HG03103 (cell line): ENCODE results near the gene ANKS1B.
"Not testable (repeated sequence)": the region's sequence is repeated elsewhere in the genome, so short reads cannot be mapped to it uniquely, and the experiment has no call there.

Experiments used
- ATAC-seq: cut with Tn5 transposase; IDR thresholded peaks from one replicate; pipeline ENCODE4 v1.9.1; 2021; ENCODE audit warnings: low read depth; ENCODE audit not compliant: unreplicated experiment

ANKS1B gene

DNA sequence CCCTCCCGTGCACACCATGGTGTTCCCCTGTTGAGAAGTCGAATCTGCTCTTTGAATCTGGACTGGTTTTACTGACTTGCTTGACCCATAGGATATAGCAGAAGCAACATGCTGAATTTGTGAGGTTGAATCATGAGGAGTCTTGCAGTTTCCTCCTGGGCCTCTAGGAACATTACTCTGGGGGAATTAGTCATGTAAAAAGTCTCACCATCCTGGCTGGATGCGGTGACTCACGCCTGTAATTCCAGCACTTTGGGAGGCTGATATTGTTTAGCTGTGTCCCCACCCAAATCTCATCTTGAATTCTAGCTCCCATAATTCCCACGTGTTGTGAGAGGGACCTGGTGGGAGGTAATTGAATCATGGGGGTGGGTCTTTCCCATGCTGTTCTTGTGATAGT is 1228.9 kb downstream of the ANKS1B start:
- not testable (repeated sequence) for ATAC-seq

DNA sequence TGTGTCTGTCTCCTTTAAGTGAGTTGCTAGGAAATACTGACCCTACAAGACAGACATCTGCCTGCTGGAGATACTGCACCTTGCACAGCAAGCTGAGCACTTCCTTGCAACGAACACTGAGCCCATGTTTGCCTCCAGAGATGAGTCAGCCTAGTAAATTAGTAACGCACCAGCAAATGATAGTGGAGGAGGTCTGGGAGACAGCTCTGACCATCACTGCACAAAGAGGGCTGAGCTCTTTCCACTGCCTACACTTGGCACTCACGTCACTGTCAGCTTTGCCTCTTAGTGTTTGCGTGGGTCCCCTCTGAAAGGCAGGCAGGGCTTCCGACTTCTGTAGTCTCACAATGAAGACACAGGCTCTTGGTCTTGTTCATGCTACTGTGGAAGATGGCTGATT is 1230.6 kb downstream of the ANKS1B start:
- ATAC-seq, result peak; percentile 99

- ATAC-seq, result no peak
Observed at GRCh38 chr12:98752726-98753125, 1232.0 kb downstream of the ANKS1B start.

DNA sequence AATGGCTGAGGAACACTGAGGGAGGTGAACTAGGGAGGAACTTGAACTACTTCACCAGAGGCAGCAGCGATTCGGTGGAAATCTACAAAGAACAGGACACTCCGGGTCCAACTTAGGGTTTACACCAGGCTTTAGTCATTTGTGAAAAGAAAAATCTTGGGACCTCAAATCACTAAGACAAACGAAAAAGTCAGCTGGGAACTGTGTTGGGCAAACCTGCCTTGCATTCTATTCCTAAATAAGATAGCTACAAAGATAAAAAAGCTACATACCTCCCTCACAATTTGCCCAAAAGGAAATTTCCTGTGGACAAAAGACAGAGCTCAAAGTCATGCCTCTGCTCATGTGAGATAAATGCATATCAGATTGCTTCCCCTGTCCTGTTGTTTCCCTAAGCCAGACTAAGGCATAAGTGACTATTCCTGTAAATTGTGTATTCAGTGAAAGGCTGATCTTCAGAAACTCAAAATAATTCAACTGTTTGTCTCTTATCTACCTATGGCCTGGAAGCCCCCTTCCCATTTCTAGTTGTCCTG is 1233.1 kb downstream of the ANKS1B start:
- ATAC-seq, result no peak

GRCh38 chr12:98750511-98750910 is 1234.2 kb downstream of the ANKS1B start:
- no peak for ATAC-seq

DNA sequence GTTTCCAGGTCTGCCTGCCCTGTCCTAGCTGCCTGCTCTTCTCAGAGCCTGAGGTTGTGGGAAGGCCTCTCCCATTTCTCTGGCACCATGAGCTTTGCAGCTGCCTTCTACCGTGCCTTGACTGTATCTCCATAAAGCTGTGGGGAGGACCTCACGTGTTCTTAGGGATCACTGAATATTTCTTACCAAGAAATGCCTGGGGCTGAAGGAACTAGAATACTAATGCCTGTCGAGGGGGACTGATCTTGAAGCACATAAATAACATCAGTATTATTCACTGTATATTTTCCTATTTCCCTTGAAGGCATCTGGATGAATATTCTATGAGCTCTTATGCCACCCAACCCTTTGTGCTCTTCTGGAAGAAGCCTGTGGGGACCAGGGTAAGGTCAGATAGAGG is 1236.3 kb downstream of the ANKS1B start:
- no peak for ATAC-seq

DNA sequence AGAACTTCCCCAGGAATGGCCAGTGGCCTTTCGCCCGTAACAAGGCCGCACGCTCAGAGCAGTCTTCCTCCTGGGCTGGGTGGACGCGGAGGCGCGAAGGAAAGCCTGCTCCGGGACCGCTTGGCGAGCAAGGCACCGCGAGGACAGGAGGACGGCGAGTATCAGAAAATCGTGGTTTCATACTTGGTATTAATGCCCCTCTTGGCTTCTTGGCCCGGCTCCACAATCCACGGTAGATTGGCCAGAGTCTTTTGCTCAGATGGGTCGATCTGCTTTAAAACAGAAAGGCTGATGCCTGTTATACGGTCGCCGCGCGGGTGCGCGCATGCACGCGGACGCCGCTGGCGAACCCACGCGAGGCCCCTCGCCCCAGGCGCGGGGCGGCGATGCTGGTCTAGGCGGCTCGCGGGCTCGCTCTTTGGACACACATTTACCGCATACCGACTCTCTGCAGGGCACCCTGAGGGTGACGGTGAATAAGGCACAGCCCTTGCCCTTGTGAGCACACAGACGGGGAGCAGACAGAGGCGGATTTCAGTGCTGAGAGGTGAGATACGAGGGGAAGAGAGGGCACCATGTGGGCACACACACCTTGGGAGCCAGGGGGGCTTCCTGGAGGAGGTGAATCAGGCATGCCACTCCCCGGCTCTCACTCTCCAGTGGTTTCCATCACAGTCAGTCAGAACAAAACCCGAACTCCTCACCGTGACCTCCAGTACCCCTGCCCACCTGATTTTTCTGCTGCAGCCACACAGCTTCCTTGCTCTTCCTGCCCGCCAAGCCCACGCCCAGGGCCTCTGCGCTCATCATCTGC is 1239.0 kb downstream of the ANKS1B start:
- ATAC-seq, result no peak

GRCh38 chr12:98744680-98745079 is 1240.1 kb downstream of the ANKS1B start:
- ATAC-seq, result no peak

GRCh38 chr12:98743362-98743953 is 1241.3 kb downstream of the ANKS1B start:
- ATAC-seq, result peak; percentile 42

- ATAC-seq, result no peak
Observed at GRCh38 chr12:98741556-98742265, 1243.0 kb downstream of the ANKS1B start.

- ATAC-seq, result no peak
Observed at GRCh38 chr12:98741196-98741555, 1243.6 kb downstream of the ANKS1B start.

GRCh38 chr12:98740751-98741150 is 1244.0 kb downstream of the ANKS1B start:
- no peak for ATAC-seq

DNA sequence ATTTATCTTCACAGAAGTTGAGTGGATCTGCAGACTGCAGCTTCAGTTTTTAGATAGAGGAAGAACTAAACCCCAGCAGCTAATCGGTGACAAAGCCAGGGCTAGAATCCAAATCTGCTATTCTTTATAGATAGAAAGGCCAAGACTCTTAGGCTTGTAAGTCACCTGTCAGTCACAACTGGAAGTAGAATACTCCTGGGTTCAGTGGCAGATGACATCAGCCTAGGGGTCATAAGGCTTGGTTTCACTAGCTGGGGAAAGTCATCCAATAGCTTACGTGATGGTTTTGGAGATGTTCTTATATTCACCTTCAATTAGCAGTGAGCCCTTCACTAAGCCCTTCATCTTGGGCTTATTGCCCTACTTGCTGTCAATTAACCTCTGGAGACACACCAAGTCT is 1246.2 kb downstream of the ANKS1B start:
- no peak for ATAC-seq

DNA sequence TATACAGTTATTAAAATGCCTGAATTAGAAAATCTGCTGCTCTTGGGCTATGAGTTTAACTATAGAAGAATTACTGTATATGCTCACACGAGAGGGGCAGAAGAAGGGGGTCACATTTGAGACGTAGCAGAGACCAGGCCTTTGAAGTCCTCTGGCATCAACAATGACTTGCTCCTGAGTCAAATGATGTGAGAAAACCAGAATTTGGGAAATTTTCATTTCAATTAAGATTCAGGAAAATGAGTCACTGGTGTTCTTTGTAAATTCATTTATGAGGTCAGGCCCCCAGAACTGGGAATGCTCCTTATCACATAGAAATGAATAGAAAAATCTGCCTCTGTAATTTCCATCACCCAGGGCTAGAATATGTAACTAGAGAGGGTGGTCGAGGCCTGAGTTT is 1246.7 kb downstream of the ANKS1B start:
- ATAC-seq, result no peak

DNA sequence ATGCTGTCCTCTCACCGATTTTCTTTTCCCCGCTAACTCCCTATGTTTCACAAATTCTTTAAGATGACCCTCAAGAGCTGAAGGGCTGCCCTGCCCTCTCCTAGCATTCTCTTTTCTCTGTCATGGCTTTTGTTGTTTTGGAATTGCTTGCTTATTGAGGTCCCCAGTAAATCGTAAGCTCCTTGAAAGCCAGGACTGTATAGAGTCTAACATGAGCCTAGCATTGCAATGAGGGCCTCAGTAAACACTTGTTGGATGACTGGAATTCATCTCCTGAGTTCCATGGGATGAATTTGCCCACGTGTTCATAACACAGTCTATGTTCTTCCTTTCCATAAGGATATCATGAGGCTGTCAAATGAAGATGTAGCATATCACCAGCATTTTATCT is 1247.4 kb downstream of the ANKS1B start:
- no peak for ATAC-seq

- ATAC-seq, result no peak
Observed at GRCh38 chr12:98736352-98737321, 1248.1 kb downstream of the ANKS1B start.

GRCh38 chr12:98735821-98736220 is 1248.9 kb downstream of the ANKS1B start:
- ATAC-seq, result no peak

DNA sequence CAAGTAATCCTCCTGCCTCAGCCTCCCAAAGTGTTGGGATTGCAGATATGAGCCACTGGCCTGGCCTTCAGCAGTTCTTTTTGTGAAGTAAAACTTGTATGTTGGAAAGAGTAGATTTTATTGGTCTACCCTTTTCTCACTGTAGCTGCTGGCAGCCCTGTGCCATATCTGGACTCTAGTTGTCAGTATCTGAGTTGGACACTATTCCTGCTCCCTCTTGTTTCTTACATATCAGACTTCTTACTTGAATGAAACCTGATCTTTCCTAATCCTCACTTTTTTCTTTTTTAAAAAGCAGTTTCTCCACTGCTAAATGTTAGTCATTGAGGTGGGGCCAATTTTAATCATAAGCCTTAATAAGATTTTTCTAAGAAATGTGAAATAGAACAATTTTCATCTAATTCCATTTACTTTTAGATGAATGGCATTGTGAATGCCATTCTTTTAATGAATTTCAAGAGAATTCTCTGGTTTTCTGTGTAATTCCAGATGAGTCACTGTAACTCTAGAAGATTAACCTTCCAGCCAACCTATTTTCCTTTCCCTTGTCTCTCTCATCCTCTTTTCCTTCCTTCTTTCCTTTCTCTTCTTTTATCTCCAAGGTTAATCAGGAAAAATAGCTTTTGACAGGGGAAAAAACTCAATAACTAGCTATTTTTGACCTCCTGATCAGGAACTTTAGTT is 1250.9 kb downstream of the ANKS1B start:
- ATAC-seq, result no peak

DNA sequence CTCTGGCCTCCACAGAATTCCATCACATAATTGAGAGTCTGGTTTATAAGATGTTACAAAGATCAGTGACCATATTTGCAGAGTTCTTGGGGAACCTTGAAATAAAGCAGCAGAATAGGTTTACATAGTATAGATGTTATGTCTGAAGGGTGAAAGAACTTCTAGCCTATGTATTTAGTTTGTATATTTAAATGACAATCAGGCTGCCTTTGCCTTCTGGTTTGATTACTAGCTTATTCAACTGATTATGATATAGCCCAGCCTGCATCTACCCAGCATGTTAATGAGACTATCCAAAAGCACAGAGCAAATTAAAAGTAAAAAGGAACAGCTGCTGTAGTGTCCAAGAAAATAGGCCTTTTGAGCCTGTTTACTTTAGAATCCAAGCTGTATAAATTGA is 1254.3 kb downstream of the ANKS1B start:
- ATAC-seq, result no peak

GRCh38 chr12:98727196-98727595 is 1257.5 kb downstream of the ANKS1B start:
- ATAC-seq, result no peak
